Endothelial cell of umbilical vein (primary cell): ENCODE data around the gene ABCA1.

Experiments
- CTCF ChIP-seq, 2 donors: IDR thresholded peaks; 1 replicate in 1 of 2; 2 replicates in 1 of 2; pipeline ENCODE4 v1.5.1; 2011; ENCODE audit warnings: low read length in 2 of 2, mild to moderate bottlenecking in 2 of 2, moderate library complexity in 2 of 2, control low read depth in 1 of 2, inconsistent platforms in 1 of 2, low read depth in 1 of 2; ENCODE audit not compliant: insufficient read depth in 1 of 2; ENCODE audit errors: extremely low read depth in 1 of 2
- EZH2 ChIP-seq: IDR thresholded peaks from 2 replicates; pipeline ENCODE4 v1.6.1; 2012; ENCODE audit warnings: borderline replicate concordance, low read depth, mild to moderate bottlenecking, moderate library complexity, low read length, inconsistent platforms; ENCODE audit not compliant: severe bottlenecking
- POLR2A ChIP-seq: IDR thresholded peaks from 2 replicates; pipeline ENCODE4 v1.6.1; 2012; ENCODE audit warnings: low read depth, mild to moderate bottlenecking, control low read depth, low read length

GRCh38 chr9:104758974-104759373 is 169.0 kb downstream of the ABCA1 start:
- TF ChIP-seq CTCF (IDR thresholded peaks at IDR 0.05; ENCODE audit: extremely low read depth in 1 of 2, insufficient read depth in 1 of 2, low read depth in 1 of 2, low read length in 2 of 2) (no peak), POLR2A (no peak), EZH2 (no peak)
